Measurements from ENCODE around the gene TMX1. TPM values are rescaled to one million over a fixed set of nuclear protein-coding genes. Genes with fewer than 3 reads are reported as not detected.

Gene TMX1
- total RNA-seq, 1 donor from 2014 or later, result 56.2 TPM

DNA sequence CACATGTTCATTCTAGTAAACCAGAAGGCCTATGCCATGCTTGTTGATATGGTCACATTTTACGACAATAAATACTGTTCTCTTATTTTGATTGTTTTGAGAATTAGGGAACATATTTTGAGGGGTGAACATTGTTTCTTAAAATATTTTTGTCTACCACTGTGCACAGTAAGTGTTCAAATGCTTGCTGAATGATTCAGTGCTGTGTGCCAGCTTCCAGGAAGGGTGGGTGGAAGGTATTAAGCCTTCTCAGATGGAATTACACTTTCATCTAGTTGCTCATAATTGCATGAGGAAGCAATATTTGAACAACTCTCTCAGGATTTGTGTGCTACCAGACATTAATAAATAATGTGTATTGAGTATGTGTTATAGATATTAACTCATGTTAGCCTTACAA, 15.5 kb upstream of the TMX1 start:
- H3K4me3 Mint-ChIP-seq (ENCODE audit: unreplicated experiment), result no peak overlapping the region
- peaks cover 7% of the 10 kb centered on the region for H3K9me3 Mint-ChIP-seq (ENCODE audit: unreplicated experiment)
- no peaks in the 10 kb centered on the region for H3K36me3 Mint-ChIP-seq (ENCODE audit: low read depth, unreplicated experiment)
- DNase-seq (ENCODE audit: low read depth) (peak; percentile 42), FAIRE-seq (no peak)
- Histone ChIP-seq H4K20me1 (ENCODE audit: insufficient read depth, low read length) (no peaks in the 10 kb centered on the region), H3K4me2 (ENCODE audit: low read length) (no peak overlapping the region), H3K9me3 (ENCODE audit: insufficient read depth, low read depth, low read length) (no peaks in the 10 kb centered on the region), H2AFZ (ENCODE audit: low read depth, low read length) (no peak overlapping the region), H3K27ac (ENCODE audit: low read depth, low read length) (no peak overlapping the region), H3K36me3 (ENCODE audit: insufficient read depth, low read length) (no peaks in the 10 kb centered on the region), H3K4me1 (ENCODE audit: insufficient read depth, low read length) (no peaks in the 10 kb centered on the region), H3K79me2 (ENCODE audit: insufficient read depth, low read length) (no peaks in the 10 kb centered on the region), H3K9ac (ENCODE audit: low read length) (no peak overlapping the region), H3K4me3 (ENCODE audit: insufficient read depth, low read depth, low read length) (no peak overlapping the region), H3K27me3 (ENCODE audit: insufficient read depth, low read length) (no peaks in the 10 kb centered on the region)
- peaks cover 5% of the 10 kb centered on the region for H3K4me1 Mint-ChIP-seq (ENCODE audit: low read depth, unreplicated experiment)
- no peak overlapping the region for H3K27ac Mint-ChIP-seq (ENCODE audit: unreplicated experiment)
- TF ChIP-seq EZH2 (IDR thresholded peaks at IDR 0.05; ENCODE audit: insufficient read depth, low read length), result no peak
- TF ChIP-seq, protein P1, sequence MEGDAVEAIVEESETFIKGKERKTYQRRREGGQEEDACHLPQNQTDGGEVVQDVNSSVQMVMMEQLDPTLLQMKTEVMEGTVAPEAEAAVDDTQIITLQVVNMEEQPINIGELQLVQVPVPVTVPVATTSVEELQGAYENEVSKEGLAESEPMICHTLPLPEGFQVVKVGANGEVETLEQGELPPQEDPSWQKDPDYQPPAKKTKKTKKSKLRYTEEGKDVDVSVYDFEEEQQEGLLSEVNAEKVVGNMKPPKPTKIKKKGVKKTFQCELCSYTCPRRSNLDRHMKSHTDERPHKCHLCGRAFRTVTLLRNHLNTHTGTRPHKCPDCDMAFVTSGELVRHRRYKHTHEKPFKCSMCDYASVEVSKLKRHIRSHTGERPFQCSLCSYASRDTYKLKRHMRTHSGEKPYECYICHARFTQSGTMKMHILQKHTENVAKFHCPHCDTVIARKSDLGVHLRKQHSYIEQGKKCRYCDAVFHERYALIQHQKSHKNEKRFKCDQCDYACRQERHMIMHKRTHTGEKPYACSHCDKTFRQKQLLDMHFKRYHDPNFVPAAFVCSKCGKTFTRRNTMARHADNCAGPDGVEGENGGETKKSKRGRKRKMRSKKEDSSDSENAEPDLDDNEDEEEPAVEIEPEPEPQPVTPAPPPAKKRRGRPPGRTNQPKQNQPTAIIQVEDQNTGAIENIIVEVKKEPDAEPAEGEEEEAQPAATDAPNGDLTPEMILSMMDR (IDR thresholded peaks at IDR 0.05; ENCODE audit: insufficient read depth, low read depth, low read length), result no peak
- no peaks in the 10 kb centered on the region for H3K27me3 Mint-ChIP-seq (ENCODE audit: low read depth, unreplicated experiment)

GRCh38 chr14:51225751-51226150, 14.3 kb upstream of the TMX1 start:
- no peaks in the 10 kb centered on the region for H3K4me1 ChIP-seq (ENCODE audit: insufficient read depth, low read length)
- no peak overlapping the region for H2AFZ ChIP-seq (ENCODE audit: low read depth, low read length)
- H3K27me3 ChIP-seq (ENCODE audit: insufficient read depth, low read length), result no peaks in the 10 kb centered on the region
- no peak overlapping the region for H3K9ac ChIP-seq (ENCODE audit: low read length)
- H3K4me1 Mint-ChIP-seq (ENCODE audit: low read depth, unreplicated experiment), result peaks cover 5% of the 10 kb centered on the region
- no peaks in the 10 kb centered on the region for H3K36me3 ChIP-seq (ENCODE audit: insufficient read depth, low read length)
- H3K79me2 ChIP-seq (ENCODE audit: insufficient read depth, low read length), result no peaks in the 10 kb centered on the region
- no peaks in the 10 kb centered on the region for H3K27me3 Mint-ChIP-seq (ENCODE audit: low read depth, unreplicated experiment)
- peaks cover 7% of the 10 kb centered on the region for H3K9me3 Mint-ChIP-seq (ENCODE audit: unreplicated experiment)
- no peak overlapping the region for H3K27ac ChIP-seq (ENCODE audit: low read depth, low read length)
- FAIRE-seq (no peak), DNase-seq (ENCODE audit: low read depth) (no peak)
- H3K36me3 Mint-ChIP-seq (ENCODE audit: low read depth, unreplicated experiment), result no peaks in the 10 kb centered on the region
- H3K27ac Mint-ChIP-seq (ENCODE audit: unreplicated experiment), result no peak overlapping the region
- no peak overlapping the region for H3K4me2 ChIP-seq (ENCODE audit: low read length)
- H3K4me3 ChIP-seq (ENCODE audit: insufficient read depth, low read depth, low read length), result no peak overlapping the region
- H3K4me3 Mint-ChIP-seq (ENCODE audit: unreplicated experiment), result no peak overlapping the region
- no peak for TF ChIP-seq EZH2 (IDR thresholded peaks at IDR 0.05; ENCODE audit: insufficient read depth, low read length)
- TF ChIP-seq, protein P1 (IDR thresholded peaks at IDR 0.05; ENCODE audit: insufficient read depth, low read depth, low read length), result no peak
- no peaks in the 10 kb centered on the region for H3K9me3 ChIP-seq (ENCODE audit: insufficient read depth, low read depth, low read length)
- no peaks in the 10 kb centered on the region for H4K20me1 ChIP-seq (ENCODE audit: insufficient read depth, low read length)

DNA sequence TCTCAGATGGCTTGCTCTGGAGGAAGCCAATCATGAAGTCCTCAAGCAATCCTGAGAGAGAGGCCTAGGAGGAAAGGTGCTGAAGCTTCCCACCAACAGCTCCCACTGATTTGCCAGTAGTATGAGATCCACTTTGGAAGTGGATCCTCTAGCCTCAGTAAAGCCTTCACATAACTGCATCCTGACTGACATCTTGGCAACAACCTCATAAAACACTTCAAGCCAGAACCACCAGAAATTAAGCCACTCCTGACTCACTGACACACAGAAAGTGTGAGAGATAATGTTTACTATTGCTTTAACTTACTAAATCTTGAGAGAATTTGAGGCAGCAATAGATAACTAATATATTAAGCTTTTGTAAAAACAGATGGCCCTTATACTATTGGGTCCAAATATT, 11.7 kb upstream of the TMX1 start:
- Mint-ChIP-seq H3K27me3 (ENCODE audit: low read depth, unreplicated experiment) (peaks cover 2% of the 10 kb centered on the region), H3K4me1 (ENCODE audit: low read depth, unreplicated experiment) (peaks cover 5% of the 10 kb centered on the region)

More for the DNA sequence above, 11.7 kb upstream of the TMX1 start:
- no peaks in the 10 kb centered on the region for H3K9me3 ChIP-seq (ENCODE audit: insufficient read depth, low read depth, low read length)
- H3K79me2 ChIP-seq (ENCODE audit: insufficient read depth, low read length), result no peaks in the 10 kb centered on the region
- no peaks in the 10 kb centered on the region for H3K4me1 ChIP-seq (ENCODE audit: insufficient read depth, low read length)
- no peak for FAIRE-seq
- TF ChIP-seq EZH2 (IDR thresholded peaks at IDR 0.05; ENCODE audit: insufficient read depth, low read length), result no peak
- TF ChIP-seq, protein P1 (IDR thresholded peaks at IDR 0.05; ENCODE audit: insufficient read depth, low read depth, low read length), result no peak
- no peaks in the 10 kb centered on the region for H3K27me3 ChIP-seq (ENCODE audit: insufficient read depth, low read length)
- peaks cover 2% of the 10 kb centered on the region for H3K9me3 Mint-ChIP-seq (ENCODE audit: unreplicated experiment)
- H2AFZ ChIP-seq (ENCODE audit: low read depth, low read length), result no peak overlapping the region
- no peak overlapping the region for H3K27ac Mint-ChIP-seq (ENCODE audit: unreplicated experiment)
- H3K36me3 Mint-ChIP-seq (ENCODE audit: low read depth, unreplicated experiment), result no peaks in the 10 kb centered on the region
- H4K20me1 ChIP-seq (ENCODE audit: insufficient read depth, low read length), result no peaks in the 10 kb centered on the region
- H3K36me3 ChIP-seq (ENCODE audit: insufficient read depth, low read length), result no peaks in the 10 kb centered on the region
- DNase-seq (ENCODE audit: low read depth), result no peak
- no peak overlapping the region for H3K4me2 ChIP-seq (ENCODE audit: low read length)
- H3K27ac ChIP-seq (ENCODE audit: low read depth, low read length), result no peak overlapping the region
- no peak overlapping the region for H3K4me3 ChIP-seq (ENCODE audit: insufficient read depth, low read depth, low read length)
- no peak overlapping the region for H3K9ac ChIP-seq (ENCODE audit: low read length)
- H3K4me3 Mint-ChIP-seq (ENCODE audit: unreplicated experiment), result no peak overlapping the region
